GM21717 (cell line): ENCODE data around the gene DOCK2.
"Not testable (repeated sequence)": the region's sequence is repeated elsewhere in the genome, so short reads cannot be mapped to it uniquely, and the experiment has no call there.

ENCODE experiments used
- ATAC-seq: cut with Tn5 transposase; IDR thresholded peaks from one replicate; pipeline ENCODE4 v1.9.1; 2021; ENCODE audit warnings: mild to moderate bottlenecking, moderate library complexity; ENCODE audit not compliant: unreplicated experiment

The DOCK2 gene

DNA sequence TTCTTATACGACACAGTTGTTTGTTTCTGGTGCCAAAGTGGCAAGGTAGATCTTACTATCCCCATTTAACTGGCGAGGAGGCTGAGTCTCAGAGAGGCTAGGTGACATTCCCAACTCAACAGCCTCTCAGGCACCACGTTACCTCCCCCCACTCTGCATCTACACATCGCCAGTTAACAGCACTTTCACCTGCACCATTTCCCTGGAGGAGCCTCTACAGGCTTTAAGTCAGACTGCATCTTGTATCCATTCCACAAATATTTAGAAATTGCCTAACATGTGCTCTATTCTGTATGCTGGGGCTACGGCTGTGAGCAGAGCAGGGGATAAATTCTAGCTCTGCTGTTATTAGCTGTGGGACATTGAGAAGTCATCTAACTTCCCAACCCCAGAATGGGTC lies 174.6 kb downstream of the DOCK2 start:
- ATAC-seq = no peak

DNA sequence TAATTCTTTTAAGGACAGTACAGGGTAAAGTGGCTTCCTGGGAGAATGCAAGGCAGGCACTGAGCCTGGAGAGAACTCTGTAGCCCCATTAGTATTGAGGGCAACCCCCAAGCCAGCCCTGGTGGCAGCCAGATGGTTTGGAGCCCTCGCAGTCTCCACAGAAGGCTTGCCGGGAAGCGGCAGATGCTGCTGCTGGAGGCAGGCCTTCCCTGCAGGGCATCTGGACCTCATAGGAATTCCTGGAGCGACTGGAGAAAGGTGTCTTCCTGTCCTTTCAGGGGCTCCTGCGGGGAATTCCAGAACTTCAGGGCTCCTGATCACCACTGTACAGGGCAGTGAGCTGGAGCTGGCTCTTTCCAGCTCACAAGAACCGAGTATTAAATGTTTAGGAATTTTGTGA lies 175.7 kb downstream of the DOCK2 start:
- no peak for ATAC-seq

DNA sequence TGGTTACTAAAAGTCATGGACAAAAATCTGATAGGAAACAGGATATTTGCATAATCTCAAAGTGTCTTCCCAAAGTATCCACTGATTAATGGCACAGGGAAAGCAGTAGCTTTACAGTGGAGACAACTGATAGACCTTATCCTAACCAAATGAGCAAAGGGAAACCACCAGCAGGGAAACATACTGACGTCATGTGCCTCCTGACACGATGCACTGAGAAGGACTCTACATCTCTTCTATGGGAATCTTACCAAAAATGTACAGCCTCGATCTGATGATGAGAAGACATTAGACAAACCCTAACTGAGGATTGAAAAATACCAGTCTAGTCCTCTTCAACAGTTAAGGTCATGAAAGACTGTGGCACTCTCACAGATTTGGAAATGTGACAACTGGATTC lies 177.0 kb downstream of the DOCK2 start:
- no peak for ATAC-seq

GRCh38 chr5:169814522-169814921 lies 177.4 kb downstream of the DOCK2 start:
- ATAC-seq = no peak

DNA sequence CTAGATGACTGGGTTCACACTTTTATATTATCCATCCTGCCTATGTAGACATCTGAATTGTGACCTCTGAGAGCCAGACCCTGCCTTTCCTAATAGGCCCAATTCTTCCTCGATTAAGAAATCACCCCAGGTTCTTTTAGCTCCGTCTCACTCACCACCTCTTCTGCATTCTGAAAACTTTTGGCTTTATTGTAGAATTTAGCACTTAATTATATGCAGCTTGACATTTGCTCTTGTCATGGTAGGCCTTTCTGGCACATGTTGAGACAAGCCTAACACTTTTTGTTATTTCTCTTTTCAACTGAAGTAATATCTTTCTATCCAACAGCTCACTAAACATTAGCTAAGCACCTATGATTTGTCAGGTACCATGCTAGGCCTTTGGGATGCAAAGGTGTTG lies 180.0 kb downstream of the DOCK2 start:
- ATAC-seq = no peak

DNA sequence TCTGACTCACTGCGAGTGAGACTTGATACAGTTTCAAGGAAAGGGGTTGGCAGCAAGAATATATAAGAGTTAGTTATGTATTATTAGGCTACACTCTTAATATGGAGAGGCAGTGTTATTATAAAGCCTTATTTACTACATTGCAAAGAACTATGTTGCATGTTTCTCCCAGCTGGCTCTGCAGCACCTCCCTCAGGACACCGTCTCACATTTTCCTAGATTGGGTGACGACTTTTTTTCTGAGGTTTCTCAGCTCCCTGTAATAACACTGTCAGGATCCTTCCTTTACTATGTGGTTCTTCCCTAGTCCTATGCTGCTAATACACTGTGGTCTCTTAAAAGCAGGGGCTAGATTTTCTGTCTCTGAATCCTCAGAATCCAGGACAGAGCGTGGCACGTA lies 189.5 kb downstream of the DOCK2 start:
- no peak for ATAC-seq

GRCh38 chr5:169827769-169828168 lies 190.7 kb downstream of the DOCK2 start:
- ATAC-seq = no peak

GRCh38 chr5:169828385-169828784 lies 191.3 kb downstream of the DOCK2 start:
- no peak for ATAC-seq

DNA sequence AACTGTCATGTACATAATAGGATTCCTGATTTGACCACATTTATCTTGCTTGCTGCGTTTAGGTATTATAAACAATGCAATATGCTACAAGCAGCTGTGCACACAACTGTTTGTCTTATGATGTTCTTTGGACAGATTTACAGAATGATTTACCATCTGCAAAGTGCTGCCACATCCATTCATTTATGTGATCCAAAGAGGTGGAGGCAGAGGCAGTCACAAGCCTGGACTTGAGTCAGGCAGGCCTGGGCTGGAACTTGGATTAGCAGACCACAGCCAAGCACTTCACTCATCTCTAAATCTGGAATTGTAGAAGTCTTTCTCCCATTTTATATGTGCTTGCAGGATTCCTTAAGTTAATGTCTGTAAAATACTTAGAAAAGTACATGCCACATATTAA lies 194.3 kb downstream of the DOCK2 start:
- ATAC-seq = no peak

GRCh38 chr5:169832304-169832703 lies 195.2 kb downstream of the DOCK2 start:
- ATAC-seq = no peak

DNA sequence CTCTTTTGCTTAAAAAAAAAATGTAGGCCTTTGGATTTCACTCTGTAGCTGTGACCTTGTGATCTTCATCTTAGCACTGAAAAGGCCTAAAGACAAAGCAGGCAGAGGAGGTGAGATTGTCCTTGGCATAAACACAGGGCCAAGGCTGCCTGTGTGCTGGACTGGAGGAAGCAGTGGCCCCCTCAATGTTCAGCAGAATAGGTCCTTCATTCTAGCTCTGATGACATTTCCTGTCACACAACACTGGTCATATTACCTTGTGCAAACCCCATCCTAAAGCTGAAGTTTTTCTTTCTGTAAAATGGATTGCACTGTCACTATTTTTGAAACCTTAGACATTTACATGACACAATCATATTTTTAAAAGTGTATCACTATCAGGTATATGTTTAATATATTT lies 195.8 kb downstream of the DOCK2 start:
- ATAC-seq = no peak

DNA sequence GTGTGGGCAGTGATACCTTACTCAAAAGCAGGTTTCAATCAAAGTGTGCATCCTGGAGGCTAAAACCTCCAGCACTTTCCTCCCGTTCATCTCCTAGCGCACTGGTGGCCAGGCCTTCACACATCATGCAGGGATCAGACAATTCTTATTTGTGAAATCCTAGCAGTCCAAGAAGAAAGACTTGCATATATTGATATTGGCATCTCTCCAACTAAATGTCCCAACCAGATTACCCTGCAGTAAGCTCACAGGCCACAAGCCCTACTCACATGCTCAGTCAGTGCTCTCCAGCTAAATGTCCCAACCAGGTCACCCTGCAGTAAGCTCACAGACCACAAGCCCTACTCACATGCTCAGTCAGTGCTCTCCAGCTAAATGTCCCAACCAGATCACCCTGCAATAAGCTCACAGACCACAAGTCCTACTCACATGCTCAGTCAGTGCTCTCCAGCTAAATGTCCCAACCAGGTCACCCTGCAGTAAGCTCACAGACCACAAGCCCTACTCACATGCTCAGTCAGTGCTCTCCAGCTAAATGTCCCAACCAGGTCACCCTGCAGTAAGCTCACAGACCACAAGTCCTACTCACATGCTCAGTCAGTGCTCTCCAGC lies 196.7 kb downstream of the DOCK2 start:
- ATAC-seq = not testable (repeated sequence)

GRCh38 chr5:169834540-169834939 lies 197.5 kb downstream of the DOCK2 start:
- not testable (repeated sequence) for ATAC-seq

- ATAC-seq = no peak
These were observed 199.9 kb downstream of the DOCK2 start for GRCh38 chr5:169836835-169837536.

GRCh38 chr5:169837686-169838085 lies 200.6 kb downstream of the DOCK2 start:
- no peak for ATAC-seq

DNA sequence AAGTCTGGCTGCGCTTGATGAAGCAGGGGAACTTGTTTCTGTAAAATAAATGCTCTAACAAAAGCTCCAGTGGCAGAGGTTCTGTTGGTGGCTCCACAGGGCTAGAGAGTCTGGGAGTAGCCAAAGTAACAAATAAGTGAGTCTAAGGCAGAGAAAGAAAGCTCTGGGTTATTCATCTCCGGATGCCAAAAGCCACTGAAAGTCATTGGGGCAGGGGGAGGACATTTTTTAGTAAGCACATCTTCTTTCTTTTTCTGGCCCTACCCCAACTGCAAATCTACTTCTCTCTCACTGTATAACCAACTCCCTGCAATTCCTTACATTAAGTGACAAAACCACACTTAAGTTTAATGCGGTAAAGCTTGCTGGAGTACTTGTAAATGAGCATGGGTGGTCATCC lies 201.6 kb downstream of the DOCK2 start:
- peak; percentile 53 for ATAC-seq

DNA sequence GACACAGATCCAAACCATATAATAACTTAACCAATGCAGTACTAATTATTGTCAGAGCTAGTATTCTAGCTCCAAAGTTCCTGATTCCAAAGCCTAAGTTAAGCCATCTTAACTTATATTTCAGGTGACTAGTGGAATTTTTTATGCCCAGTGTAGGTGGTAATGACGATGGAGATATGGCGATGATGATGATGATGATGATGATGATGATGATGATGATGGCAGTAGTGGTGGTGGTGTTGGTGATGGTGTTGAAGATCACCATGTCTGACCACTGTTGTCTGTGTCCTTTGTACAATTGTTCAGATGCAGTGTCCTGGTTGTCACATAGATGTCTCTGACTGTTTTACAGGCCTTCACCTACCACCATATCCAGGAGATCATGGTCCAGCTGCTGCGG lies 203.3 kb downstream of the DOCK2 start:
- ATAC-seq = no peak

DNA sequence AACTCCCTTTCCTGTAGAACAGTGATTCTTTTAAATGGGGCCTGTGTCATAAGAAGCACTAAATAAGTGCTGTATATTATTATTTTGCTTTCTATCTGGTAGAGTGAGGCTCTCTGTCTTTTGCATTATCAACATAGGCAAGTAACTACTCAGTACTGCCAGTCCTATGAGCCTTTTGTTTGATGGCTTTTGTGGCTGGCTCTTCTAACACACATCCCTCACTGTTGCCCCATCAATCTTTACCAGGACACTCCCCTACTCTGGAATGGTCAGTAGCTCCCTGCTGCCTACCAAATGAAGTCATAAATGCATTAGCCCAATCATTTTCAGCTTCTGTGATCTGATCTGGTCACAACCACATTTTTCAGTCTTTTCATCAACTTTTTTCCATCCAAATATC lies 205.6 kb downstream of the DOCK2 start:
- ATAC-seq = no peak

DNA sequence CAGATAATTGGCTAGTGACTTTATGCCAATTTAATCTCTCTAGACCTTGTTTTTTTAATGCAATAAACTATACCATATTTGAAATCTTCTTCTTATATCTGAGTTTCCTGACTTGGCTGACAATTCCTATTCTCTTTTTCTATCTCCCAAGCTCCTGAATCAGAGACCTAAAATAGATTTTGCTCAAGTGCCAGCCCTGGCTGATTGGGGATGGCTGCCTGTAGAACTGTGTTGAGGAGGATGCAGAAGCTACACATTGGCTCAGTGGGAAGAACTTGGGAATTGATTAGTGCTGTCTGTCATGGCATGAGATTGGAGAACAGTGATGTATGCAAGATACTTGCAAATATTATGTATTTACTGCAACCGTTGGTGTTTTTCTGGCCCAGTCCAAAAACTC lies 210.4 kb downstream of the DOCK2 start:
- no peak for ATAC-seq

GRCh38 chr5:169848271-169848670 lies 211.2 kb downstream of the DOCK2 start:
- no peak for ATAC-seq

GRCh38 chr5:169848792-169849191 lies 211.7 kb downstream of the DOCK2 start:
- ATAC-seq = no peak

GRCh38 chr5:169850409-169850808 lies 213.3 kb downstream of the DOCK2 start:
- ATAC-seq = no peak

- no peak for ATAC-seq
These were observed 214.3 kb downstream of the DOCK2 start for GRCh38 chr5:169851321-169851850.
